AML-193 (cell line): Measurements from ENCODE around the gene ARHGEF7.

Source experiments
- DNase-seq, 2 experiments: peaks; one replicate each; lab custom pipeline; 2025; lab: John Stamatoyannopoulos, UW

Gene ARHGEF7

DNA sequence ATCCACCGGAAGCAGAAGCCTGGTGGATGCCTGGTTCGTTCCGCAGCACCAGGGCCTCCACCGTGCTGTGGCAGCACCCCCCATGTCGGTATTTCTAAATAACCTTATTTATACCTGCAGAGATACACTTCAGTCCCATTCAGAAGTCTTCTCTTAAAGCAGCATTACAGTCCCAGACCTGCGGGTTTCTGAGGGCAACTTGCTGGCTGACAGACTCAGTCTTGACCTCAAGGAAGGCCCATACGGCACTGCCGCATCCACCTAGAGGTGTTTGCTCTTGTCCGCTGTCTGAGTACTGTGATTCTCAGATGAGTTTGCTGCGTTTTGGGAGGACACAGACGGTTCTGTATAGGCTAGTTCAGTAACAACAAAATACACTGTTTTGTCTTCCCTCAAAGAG, 188.4 kb downstream of the ARHGEF7 start:
- no peak for DNase-seq

DNA sequence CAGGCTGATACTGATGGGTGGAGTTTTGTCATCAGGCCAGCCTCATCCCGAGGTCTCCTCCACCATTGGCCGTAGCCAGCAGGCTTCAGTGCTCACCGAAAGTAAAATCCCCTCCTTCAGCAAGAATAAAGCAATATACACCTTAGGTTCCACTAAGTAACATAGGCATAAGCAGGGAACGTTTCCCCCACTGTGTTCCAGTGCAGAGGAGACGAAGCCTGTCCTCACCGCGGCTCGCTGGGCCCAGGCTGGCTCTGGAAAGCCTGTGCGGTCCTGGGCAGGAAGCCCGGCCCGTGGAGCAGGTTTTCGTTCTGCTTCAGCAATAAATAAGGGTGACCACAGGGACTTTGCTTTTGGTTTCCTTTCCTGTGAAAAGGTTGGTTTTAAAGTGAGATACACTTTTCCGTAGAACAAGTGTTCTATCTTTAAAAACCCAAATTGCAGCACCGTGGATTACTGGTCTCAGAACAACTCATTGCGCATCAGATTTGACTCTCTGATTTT, 189.0 kb downstream of the ARHGEF7 start:
- no peak for DNase-seq

DNA sequence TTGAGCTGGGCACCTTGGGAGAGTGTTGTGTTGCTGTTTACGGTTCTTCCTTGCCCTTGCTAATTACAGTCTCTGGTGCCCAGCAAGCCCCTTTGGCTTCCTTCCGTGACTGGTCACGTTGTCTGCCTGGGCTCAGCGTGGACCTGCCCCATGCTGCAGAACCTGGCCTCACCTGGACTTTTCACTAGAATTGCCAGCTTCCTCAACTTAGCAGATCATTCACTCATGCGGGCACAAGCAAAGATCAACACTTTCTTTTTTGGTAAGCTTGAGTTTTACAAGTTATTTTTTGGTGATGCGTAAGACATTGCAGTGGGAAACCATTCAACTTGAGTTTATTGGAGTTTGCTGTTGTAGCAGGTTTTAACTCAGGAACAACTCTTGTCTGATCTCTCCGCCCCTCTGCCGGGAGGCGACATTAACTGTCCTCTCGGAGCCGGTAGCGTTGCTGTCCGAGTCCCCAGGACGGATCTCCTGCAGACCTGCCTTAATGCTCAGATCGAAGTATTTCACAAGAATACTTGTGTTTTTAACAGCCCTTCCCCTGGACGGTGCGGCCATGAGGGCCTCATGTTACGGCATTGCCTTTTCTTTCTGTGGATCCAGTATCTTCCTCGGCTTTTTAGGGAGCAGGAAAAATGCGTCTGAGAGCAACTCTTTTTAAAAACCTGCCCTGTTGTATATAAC, 189.6 kb downstream of the ARHGEF7 start:
- DNase-seq, result no peak

DNA sequence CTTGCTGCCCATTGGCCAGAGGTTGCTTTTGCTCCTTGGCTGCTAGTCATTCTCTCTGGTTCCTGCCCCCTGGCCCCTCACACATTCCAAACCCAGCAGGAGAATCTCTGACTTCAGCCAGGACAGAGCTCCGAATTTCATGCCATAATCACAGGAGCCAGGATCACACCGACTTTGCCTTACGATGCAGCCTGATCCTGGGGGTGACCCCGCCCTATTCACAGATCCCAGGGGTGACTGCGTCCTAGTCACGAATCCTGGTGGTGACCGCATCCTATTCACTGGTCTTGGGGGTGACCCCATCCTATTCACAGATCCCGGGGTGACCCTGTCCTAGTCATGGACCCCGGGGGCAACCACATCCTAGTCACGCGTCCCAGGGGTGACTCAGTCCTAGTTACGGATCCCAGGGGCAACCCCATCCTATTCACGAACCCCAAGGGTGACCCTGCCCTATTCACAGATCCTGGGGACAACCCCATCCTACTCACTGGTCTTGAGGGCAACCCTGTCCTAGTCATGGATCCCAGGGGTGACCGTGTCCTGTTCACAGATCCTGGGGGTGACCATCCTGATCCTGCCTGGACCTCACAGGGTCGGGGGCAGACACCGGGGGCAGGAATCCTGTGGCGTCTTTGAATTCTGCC, 198.0 kb downstream of the ARHGEF7 start:
- DNase-seq, result no peak

DNA sequence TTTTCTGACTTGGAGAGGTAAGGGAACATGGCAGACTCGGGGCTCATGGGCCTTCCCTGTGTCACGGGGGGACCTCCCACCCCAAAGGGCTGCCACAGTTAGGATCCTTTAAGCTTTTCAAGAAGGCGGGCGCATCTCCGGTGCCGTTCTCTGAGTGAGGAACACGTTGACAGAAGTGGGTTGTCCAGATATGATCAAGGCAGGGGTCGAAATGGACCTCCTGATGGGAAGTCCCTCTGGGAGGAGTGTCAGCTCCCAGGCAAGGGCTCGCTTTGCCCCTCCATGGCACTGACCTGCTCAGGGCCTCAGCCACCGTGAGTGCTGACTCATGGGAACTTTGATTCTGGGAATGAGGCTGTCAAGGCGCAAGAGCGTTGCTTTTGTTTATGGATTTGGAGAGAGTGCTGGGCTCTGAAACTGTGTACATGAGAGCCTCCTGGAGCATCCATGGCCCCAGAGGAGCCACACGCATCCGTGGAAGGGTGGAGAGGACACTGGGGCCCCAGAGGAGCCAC, 198.9 kb downstream of the ARHGEF7 start:
- DNase-seq, result no peak

DNA sequence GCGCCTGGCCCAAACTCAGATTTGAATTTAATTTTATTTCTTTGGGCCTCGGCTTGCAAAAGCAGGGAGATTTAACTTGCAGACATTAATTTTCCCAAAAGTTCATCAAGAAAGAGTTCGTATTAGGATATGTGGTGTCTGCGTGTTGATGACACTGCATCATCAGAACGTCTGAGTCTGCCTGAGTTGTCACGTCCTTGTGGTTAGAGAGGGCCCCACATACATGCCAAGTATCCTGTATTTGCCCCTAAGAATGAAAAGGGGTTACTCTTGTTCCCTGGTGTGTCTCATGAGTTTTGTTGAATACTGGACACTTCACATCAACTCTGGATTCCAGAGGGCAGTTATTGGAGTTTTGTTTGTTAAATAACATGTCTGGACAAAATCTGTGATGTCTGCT, 199.7 kb downstream of the ARHGEF7 start:
- DNase-seq, result no peak

DNA sequence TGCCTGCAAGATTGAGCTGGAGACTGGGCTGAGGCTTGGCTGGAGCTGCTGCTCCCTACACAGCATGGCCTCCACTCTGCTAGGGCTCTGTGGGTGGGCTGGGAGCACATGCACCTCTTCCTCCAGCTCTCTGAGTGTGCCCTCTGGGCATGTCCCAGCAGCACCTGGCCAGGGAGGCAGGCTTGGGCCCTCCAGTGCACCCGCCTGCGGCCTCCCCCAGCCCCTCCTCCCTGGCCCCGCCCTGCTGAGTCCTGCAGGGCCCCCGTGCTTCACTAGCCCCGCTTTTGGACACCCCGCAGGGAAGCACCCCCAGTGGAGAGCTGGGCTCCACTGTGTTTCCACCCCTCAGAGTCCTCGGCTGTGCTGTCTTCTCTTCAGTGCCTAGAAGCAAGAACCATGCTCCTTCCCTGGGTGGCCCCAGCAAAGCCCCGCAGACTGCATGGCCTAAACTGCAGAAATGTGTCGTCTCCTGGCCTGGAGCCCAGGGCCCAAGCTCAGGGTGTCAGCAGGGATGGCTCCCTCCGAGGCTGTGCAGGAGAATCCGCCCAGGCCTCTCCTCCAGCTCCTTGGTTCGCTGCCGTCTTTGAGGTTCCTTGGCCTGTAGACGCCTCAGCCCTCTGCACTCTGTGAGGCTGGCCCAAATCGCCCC, 200.4 kb downstream of the ARHGEF7 start:
- no peak for DNase-seq

DNA sequence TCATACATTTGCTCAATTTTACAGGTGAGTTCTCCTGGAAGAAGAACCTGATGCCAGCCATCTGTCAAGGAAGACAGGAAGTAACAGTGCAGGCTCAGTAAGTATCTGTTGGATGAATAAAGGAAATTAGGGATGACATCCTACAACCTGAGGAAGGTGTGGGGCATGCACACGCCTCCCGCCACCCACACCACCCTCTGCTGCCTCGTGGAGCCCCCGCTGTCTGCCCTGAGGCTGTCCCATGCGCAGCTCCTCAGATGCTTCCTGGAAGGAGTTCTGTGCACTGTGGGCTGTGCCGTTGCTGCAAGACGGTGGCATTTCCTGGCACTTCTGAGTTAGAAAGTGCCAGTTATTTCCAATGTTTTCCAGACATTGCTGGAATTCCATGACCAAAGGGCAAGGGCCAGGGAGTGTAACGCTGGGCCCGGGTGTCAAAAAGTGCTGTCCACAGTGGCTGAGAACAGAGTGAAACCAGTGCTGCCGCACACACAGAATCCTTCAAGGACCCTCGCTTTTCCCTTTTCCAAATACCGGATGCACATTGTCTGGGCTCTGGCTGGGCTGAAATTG, 201.1 kb downstream of the ARHGEF7 start:
- DNase-seq, result no peak

DNA sequence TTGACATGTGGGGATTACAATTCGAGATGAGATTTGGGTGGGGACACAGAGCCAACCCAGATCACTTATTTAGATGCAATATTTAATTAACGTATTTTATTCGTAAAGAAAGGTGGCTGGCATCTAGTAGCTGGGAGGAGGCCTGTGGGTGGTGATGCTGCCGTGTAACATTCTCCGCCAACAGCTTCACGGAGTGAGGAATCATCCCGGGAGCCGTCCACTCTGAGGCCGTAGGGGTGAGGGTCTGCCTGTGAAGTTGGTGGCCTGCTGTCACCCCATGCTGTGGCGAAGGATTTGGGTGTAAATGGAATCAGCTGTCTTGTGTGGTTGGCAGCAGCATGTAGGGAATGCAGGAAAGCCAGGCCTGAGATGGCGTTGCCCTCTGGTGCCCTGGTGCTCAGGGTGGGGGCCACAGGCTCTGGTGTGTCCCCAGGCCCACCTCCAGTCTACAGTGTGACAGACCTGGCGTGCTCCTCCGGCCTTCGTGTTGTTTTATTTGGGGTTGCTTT, 202.0 kb downstream of the ARHGEF7 start:
- no peak for DNase-seq

DNA sequence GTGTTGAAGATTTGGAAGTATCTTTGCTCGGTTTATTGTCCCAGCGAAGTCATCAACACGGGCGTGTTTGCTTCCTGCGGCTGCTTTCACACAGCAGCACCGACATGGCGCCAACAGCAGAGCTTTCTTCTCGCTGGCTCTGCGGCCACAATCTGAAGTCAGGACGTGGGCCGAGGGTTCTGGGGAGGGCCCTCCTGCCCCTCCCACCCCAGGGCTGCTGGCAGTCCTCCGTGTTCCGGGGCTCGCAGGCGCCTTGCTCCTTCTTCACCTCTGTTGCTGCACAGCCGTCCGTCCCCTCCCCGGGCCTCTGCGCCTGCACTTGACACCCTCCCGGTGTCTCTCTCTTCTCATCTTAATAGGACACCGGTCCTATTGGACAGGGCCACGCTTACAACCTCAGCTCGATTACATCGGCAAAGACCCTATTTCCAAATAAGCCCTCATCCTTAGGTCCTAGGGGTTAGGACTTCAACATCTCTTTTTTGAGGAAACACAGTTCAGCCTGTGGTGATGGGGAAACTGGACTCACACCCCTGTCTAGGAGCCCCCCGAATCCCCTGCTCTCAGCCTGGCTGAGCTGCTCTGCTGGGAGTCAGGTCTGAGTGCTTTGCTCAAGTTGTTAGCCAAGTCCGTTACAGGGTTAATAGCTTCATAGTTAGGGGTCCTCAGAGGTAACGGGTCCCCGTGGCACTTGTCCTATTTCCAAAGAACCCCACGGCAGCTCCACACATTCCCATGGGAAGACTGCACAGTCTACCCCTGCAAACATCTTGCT, 202.6 kb downstream of the ARHGEF7 start:
- DNase-seq, result no peak

DNA sequence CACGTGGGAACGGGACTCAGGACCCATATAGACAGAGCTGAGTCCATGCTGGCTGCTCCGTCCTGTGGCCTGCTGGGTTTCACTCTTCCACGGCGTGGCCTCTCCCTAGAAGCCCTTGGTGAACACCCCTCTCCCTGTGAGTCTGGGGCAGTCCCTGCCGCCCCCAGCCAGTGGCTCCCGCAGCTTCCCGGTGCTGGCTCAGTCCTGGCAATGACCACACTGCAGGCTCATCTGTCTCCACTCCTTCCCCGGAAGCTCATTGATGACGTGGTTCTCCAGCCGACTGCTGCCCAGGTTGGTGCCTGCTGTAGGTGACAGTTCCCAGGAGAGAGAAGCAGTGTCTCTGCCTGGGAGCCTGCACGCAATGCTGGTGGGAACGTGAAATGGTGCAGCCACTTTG, 203.3 kb downstream of the ARHGEF7 start:
- DNase-seq, result no peak

DNA sequence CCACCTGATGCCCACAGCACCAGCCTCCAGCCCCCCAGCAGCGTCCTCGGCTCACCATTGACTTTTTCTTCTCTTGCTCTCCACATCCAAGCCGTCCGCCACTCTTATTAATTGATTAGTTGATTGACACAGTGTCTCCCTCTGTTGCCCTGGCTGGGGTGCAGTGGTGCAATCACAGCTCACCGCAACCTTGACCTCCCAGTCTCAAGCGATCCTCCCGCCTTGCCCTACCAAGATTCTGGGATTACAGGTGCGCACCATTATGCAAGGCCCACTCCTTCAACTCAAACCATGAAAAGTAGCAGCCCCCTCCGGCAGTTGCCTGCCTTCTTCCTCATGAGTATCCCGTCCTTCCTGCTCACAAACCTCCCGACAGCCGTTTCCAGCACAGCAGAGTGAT, 204.4 kb downstream of the ARHGEF7 start:
- DNase-seq, result no peak

DNA sequence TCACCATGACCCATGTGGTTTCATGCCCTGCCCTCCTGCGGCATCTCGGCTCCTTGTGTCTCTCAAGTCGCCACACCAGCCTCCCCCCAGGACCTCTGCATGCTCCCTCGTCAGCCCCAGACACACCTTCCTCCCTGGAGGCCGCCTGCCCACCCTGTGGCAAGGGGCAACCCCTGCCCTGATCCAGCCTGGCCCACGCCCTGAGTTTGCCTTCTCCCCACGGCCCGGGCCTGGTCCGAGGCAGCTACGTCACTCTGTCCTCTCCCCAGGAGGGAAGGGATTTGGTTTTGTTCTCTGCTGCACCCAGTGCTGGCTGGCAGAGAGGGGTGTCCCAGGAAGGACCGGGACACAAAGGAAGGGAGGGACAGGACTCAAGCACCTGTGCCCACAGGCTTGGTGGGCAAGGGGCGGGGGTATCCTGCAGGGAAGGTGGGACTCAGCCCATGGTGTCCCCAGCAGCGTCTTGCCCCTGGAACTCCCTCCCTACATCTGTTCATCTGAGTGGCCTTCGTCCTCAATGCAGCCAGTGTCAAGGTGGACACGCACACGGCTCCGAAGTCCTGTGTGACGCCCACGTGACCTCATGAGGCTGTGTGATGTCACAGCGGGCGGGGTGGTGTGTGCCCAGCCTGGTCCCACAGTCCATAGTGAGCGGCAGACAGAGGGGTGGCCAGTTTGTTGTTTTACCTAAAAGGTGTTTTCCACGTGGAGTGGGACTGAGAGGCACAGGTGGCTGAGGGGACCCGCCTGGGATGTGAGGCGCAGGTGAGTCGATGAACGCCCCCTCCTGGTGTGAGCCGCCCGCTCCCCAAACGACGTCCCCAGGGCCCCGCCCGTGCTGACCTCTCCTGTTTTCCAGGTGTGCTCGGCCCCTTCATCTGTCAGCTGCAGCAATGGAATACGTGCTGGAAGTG, 205.1 kb downstream of the ARHGEF7 start, which contains the start of gene TEX29:
Gene TEX29 (plus strand): TSS at position 645 of the 914 bp plus-strand sequence. CDS start 249 bp downstream, at position 894.
- DNase-seq, result no peak

DNA sequence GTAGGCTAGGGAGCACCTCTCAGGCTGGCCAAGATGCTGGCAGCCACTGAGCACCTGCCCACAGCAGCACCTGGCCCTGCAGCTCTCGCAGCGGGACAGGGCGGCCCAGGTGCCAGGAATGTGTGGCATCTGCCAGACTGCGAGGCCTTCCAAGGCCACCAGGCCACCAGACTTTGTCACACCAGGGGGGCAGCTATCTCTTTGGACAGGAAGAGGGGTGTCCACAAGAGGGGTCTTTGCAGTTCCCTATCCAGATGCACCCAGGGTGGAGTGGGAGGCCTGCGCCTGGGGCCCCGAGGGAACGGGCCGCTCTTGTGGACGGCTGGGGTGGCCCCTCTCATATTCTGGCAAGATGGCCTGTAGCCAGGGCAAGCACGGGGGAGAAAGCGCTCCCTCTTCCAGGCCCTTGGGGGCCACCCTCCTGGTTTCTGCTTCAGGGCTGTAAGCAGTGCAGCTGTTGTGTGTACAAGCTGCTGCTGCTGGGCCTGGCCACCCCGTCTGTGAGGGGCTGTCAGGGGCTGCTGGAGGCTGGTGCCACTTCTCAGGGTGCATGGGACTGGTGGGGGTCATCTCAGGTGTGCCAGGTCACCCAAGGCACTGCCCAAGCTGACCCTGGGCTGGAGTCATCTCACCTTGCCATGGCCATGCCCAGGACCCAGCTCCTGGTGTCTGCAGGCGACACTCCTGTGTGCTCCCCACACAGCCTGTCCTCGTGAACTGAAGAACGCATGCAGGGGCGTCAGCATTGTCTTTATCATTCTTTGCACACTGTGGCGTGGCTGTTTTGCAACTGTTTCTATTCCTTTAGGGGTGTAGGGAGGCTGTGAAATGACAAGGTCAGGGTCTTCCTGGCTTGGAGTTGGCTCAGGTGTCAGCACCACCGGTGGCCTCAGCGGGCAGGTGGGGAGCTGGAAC, 207.1 kb downstream of the ARHGEF7 start:
- DNase-seq, result no peak

DNA sequence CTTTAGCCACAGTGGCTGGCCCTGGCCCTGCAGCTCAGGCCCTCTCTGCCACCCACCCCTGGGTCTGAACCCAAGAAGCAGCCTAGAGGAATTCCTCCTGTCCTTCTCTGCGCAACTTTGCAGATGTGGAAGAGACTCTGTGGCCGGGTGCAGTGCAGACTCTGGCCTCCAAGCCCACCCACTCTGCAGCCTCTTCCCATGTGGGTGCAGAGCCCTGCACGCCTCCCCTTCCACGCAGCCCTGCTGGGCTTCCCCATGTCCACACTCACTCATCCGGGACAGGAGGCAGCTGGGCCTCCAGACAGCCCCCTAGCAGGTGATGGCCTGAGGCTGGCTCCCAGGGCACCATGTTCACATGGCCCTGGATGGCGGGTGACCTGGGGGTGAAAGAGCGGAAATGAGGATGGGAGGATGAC, 207.8 kb downstream of the ARHGEF7 start:
- no peak for DNase-seq

DNA sequence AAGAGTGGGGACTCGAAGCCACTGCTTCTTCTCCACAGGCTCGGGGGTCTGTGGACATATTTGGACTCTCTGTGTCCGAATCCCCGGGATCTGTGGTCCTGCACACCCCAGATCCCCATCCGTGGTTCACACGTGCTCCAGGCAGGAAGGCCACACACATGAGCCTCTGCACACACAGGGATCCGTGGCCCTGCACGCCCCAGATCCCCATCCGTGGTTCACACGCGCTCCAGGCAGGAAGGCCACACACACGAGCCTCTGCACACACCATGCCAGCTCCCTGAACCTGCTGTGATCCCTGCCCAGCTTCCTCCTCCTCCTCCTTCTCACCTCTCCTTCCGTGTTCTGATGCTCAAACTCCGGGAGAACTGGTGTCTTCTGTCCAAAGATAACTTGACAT, 208.4 kb downstream of the ARHGEF7 start:
- no peak for DNase-seq

DNA sequence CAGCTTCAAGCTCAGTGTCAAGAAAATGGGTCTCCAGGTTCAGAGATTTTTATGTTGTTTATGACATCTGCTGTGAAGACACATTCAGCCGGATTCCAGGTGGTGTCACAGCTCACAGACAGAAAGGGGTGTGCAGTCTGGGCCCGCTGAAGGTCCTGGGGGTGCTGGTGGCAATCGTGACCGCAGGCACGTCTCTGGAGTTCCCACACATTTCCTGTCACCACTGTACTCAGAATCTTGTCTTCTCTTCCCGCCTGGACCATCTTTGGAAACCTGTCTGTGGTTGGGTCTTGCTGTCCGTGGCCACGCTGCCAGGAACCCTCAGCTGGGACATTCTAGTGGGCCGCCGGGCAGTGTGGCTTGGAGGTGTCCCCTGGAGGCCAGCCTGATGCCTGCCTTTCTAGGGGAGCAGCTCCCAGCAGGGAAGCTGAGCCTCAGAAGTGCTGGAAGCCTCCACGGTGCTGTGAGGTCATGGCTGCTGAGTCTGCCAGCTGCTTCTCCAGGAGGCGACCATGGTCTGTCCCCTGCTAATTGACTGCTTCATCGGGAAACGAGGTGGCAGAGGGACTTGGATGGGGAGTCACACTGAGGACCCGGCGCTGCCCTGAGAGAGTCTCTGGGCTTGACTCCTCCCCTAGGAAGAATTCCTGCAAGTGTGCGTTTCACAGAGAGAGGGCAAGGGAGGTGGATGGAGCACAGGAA, 209.0 kb downstream of the ARHGEF7 start:
- DNase-seq, result no peak

DNA sequence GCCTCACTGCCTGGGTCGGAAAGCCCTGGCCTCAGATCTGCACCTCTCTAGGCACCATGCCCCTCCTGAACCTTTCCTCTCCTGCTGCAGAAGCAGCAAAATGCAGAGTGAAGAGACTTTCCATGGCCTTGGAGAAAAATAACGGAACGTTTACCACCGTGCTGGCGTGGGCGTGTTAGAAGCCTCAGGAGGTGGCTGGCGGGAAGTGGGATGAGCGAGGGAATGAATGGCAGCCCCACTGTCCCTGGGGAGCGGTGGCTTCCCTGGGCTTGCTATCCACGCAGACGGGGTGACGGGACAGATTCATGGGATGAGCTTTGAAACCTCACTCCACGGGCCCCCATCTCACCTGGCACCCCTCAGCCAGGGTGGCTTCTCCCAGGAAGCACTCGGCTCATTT, 209.6 kb downstream of the ARHGEF7 start:
- DNase-seq, result no peak
